Activated T-cell treated with anti-CD3 and anti-CD28 coated beads, Interleukin-2, amount 50 U/mL, for 24 hours (primary cell): ENCODE results near the gene PELI1.
A peak's percentile ranks its signal among the peaks of the same experiment; 100 is the strongest.

Source experiments
- DNase-seq: peaks from one replicate; pipeline ENCODE4 v3.0.0-alpha.2; 2020
- H3K27ac Mint-ChIP-seq: 2 replicates; pipeline ENCODE4 v1.8.0; 2020; ENCODE audit warnings: mild to moderate bottlenecking, mixed read lengths
- H3K27me3 Mint-ChIP-seq: 2 replicates; pipeline ENCODE4 v1.8.0; 2020; ENCODE audit warnings: mixed read lengths
- H3K36me3 Mint-ChIP-seq: 2 replicates; pipeline ENCODE4 v1.8.0; 2020; ENCODE audit warnings: low read depth, mixed read lengths
- H3K4me1 Mint-ChIP-seq: 2 replicates; pipeline ENCODE4 v1.8.0; 2020; ENCODE audit warnings: low read depth, mixed read lengths
- H3K4me3 Mint-ChIP-seq: 2 replicates; pipeline ENCODE4 v1.8.0; 2020; ENCODE audit warnings: mild to moderate bottlenecking, moderate library complexity, mixed read lengths
- H3K9me3 Mint-ChIP-seq: 2 replicates; pipeline ENCODE4 v1.8.0; 2020; ENCODE audit warnings: mixed read lengths

Gene PELI1

GRCh38 chr2:64168201-64168600, 24.0 kb upstream of the PELI1 start:
- peaks cover 10% of the 10 kb centered on the region for H3K4me1 Mint-ChIP-seq
- no peaks in the 10 kb centered on the region for H3K27me3 Mint-ChIP-seq

DNA sequence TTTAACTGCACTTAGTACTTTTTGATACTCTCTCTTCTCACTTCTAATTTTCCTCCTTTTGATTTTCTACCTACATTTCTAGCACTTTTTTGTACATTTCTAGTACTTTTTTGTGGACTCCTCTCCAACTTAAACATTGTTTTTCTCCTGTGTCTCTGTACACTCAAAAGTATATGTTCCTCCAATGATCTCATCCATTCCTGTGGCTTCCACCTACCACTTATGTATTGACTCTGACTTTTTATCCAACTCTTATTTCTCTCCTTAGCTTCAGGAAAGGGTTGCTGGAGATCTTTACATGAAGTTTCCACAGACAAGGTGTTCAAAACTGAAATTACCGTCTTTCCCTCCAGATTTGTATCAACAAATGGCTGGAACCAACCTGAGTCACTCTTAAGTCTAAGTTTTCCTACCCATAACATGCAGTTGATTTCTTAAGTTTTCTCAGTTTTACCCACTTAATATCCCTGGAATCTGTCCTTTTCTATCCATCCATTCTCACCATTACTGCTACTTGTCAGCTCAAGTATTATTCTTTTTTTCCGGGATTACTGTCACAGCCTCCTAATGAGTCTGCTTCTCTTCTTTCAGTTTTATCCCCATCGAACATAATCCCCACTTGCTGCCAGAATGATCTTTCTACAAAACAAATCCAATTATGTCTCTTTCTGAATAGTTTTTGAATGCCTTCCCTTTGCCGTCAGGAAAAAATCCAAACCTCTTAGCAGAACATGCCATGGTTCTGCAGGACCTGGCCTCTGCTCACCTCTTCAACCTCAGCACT, 22.6 kb upstream of the PELI1 start:
- no peaks in the 10 kb centered on the region for H3K9me3 Mint-ChIP-seq
- H3K4me1 Mint-ChIP-seq = peaks cover 6% of the 10 kb centered on the region
- H3K36me3 Mint-ChIP-seq = no peaks in the 10 kb centered on the region
- no peak for DNase-seq
- no peak overlapping the region for H3K27ac Mint-ChIP-seq
- H3K4me3 Mint-ChIP-seq = no peak overlapping the region
- no peaks in the 10 kb centered on the region for H3K27me3 Mint-ChIP-seq

More at GRCh38 chr2:64168201-64168600, 24.0 kb upstream of the PELI1 start:
- no peaks in the 10 kb centered on the region for H3K36me3 Mint-ChIP-seq
- H3K4me3 Mint-ChIP-seq = no peak overlapping the region
- H3K27ac Mint-ChIP-seq = no peak overlapping the region
- H3K9me3 Mint-ChIP-seq = no peaks in the 10 kb centered on the region
- DNase-seq = no peak

GRCh38 chr2:64166212-64166611, 22.0 kb upstream of the PELI1 start:
- no peak overlapping the region for H3K4me3 Mint-ChIP-seq
- no peak overlapping the region for H3K27ac Mint-ChIP-seq
- DNase-seq = no peak
- H3K36me3 Mint-ChIP-seq = no peaks in the 10 kb centered on the region
- H3K9me3 Mint-ChIP-seq = no peaks in the 10 kb centered on the region
- no peaks in the 10 kb centered on the region for H3K27me3 Mint-ChIP-seq
- peaks cover 6% of the 10 kb centered on the region for H3K4me1 Mint-ChIP-seq

- H3K27me3 Mint-ChIP-seq = no peaks in the 10 kb centered on the region
- H3K27ac Mint-ChIP-seq = no peak overlapping the region
- no peaks in the 10 kb centered on the region for H3K9me3 Mint-ChIP-seq
- no peak overlapping the region for H3K4me3 Mint-ChIP-seq
- peaks cover 6% of the 10 kb centered on the region for H3K4me1 Mint-ChIP-seq
- H3K36me3 Mint-ChIP-seq = no peaks in the 10 kb centered on the region
- DNase-seq = no peak
Measured at GRCh38 chr2:64165706-64166105, 21.5 kb upstream of the PELI1 start.

- Mint-ChIP-seq H3K9me3 (no peaks in the 10 kb centered on the region), H3K4me3 (no peak overlapping the region), H3K4me1 (peaks cover 6% of the 10 kb centered on the region), H3K36me3 (no peaks in the 10 kb centered on the region), H3K27me3 (no peaks in the 10 kb centered on the region), H3K27ac (no peak overlapping the region)
- no peak for DNase-seq
Measured at GRCh38 chr2:64164629-64165028, 20.4 kb upstream of the PELI1 start.

- H3K4me1 Mint-ChIP-seq = peaks cover 2% of the 10 kb centered on the region
- no peaks in the 10 kb centered on the region for H3K36me3 Mint-ChIP-seq
- no peaks in the 10 kb centered on the region for H3K27me3 Mint-ChIP-seq
- H3K4me3 Mint-ChIP-seq = no peak overlapping the region
- no peaks in the 10 kb centered on the region for H3K9me3 Mint-ChIP-seq
- no peak overlapping the region for H3K27ac Mint-ChIP-seq
- no peak for DNase-seq
Measured at GRCh38 chr2:64162516-64162915, 18.3 kb upstream of the PELI1 start.

DNA sequence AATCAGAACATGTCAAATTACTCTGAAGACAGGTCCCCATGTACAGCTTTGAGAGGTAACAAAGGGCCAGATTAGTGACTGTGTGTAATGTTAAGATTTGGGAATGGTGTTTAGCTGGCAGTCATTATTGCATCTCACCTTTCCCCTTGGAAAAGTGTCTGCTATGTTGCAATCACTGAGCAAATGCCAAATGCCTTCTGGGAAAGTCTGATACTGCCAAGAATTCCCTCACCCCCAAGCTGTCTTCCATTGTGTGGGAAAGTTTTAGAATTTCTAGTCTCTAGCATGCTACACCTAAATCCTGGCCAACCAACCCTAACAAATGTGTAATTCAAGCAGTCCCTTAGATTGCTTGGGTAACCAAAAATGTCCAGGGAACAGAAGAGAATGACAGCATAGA, 13.6 kb upstream of the PELI1 start:
- H3K9me3 Mint-ChIP-seq = no peaks in the 10 kb centered on the region
- no peaks in the 10 kb centered on the region for H3K4me1 Mint-ChIP-seq
- H3K27me3 Mint-ChIP-seq = no peaks in the 10 kb centered on the region
- H3K36me3 Mint-ChIP-seq = no peaks in the 10 kb centered on the region
- DNase-seq = no peak
- H3K4me3 Mint-ChIP-seq = no peak overlapping the region
- no peak overlapping the region for H3K27ac Mint-ChIP-seq

DNA sequence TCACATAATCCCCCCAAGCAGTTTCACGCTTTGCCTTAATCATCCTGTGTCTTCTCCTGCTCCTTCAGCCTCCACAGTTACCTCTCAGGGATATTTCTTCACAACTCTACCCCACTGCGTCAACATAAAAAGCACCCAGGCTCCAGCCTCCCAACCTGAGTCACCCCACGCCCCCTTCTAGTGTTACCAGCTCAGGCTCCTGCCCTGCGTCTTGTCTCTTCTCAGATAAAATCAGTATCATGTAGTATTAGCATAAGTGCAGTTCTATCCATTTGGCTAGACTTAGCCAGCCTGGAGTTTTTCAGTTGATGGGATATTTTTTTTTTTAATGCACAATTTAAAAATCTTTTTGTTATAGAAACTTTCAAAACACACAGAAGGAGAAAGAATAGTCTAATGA, 9.6 kb upstream of the PELI1 start:
- Mint-ChIP-seq H3K36me3 (no peaks in the 10 kb centered on the region), H3K4me3 (no peak overlapping the region), H3K4me1 (peaks cover 7% of the 10 kb centered on the region), H3K9me3 (no peaks in the 10 kb centered on the region), H3K27ac (no peak overlapping the region), H3K27me3 (no peaks in the 10 kb centered on the region)
- DNase-seq = no peak

GRCh38 chr2:64151476-64151875, 7.3 kb upstream of the PELI1 start:
- Mint-ChIP-seq H3K4me1 (peaks cover 7% of the 10 kb centered on the region), H3K36me3 (no peaks in the 10 kb centered on the region), H3K9me3 (no peaks in the 10 kb centered on the region), H3K4me3 (no peak overlapping the region), H3K27ac (no peak overlapping the region), H3K27me3 (no peaks in the 10 kb centered on the region)
- no peak for DNase-seq

DNA sequence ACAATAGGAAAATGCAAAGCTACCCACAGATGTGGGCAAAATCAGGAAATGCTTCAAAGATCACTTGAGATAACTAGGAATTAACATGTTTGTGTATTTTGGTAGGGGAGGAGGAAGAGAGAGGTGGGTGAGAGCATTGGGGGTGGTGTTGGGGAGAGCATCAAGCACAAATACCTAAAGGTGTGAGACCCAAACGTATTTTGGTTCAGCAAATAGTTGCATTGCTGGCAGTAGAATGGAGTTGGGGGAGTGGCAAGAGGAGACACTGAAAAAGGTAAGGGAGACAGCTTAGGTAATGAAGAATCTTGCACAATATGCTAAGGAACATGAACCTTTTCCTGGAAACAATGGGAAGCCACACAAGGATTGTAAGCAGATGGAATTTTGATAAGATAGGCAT, 1.5 kb upstream of the PELI1 start:
- DNase-seq = no peak
- peaks cover 24% of the 10 kb centered on the region for H3K36me3 Mint-ChIP-seq
- H3K4me1 Mint-ChIP-seq = peaks cover 20% of the 10 kb centered on the region
- no peaks in the 10 kb centered on the region for H3K9me3 Mint-ChIP-seq
- H3K4me3 Mint-ChIP-seq = no peak overlapping the region
- H3K27me3 Mint-ChIP-seq = no peaks in the 10 kb centered on the region
- no peak overlapping the region for H3K27ac Mint-ChIP-seq

DNA sequence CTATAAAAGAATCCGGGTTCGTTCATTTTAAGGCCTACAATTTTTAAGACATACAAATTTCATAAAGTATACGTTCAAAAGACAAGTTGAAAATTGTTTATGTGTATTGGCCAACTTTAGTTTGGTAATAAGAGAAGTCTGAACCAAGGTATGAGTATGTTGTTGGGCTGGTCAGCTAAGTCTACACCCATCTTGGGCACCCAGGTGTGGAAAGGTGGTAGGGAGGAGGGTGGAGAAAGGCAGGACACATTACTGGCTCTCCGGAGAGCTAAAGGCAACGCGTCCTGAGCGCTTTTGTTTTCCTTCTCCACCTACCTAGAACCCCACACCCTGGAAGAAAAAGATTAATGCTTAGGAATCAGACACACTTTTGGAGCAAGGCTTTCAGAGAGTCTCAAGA, 899 bp upstream of the PELI1 start:
- Mint-ChIP-seq H3K9me3 (no peaks in the 10 kb centered on the region), H3K36me3 (peaks cover 29% of the 10 kb centered on the region), H3K4me1 (peaks cover 26% of the 10 kb centered on the region), H3K27me3 (no peaks in the 10 kb centered on the region), H3K4me3 (peak overlapping the region; percentile 75), H3K27ac (no peak overlapping the region)
- DNase-seq = no peak

GRCh38 chr2:64143169-64144056, 807 bp downstream of the PELI1 start:
- Mint-ChIP-seq H3K4me1 (peaks cover 34% of the 10 kb centered on the region), H3K4me3 (peak overlapping the region; percentile 98), H3K27ac (peak overlapping the region; percentile 98), H3K9me3 (no peaks in the 10 kb centered on the region), H3K27me3 (no peaks in the 10 kb centered on the region), H3K36me3 (peaks cover 46% of the 10 kb centered on the region)
- DNase-seq = peak; percentile 65

DNA sequence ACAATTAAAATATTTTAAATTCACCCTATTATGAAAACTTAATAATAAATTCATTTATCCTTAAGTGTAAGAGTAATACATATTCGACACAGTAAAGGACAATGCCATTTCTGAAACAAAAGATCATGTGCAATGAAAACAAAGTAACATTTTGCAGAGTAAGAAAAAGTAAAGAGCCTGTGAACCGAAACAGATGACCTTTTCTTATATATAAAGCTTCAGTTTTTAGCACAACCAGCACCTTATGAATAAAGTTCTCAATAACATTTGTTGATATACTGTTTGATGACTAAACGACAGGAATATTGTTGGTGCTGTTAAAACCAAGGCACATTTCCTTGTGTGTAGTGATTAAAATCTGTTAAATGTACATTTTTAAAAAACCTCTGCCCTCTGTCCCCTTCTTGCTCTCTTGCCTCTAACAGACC, 1.5 kb downstream of the PELI1 start:
- Mint-ChIP-seq H3K27me3 (no peaks in the 10 kb centered on the region), H3K4me1 (peaks cover 40% of the 10 kb centered on the region), H3K9me3 (no peaks in the 10 kb centered on the region), H3K36me3 (peaks cover 52% of the 10 kb centered on the region), H3K27ac (peak overlapping the region; percentile 98), H3K4me3 (peak overlapping the region; percentile 98)
- no peak for DNase-seq

DNA sequence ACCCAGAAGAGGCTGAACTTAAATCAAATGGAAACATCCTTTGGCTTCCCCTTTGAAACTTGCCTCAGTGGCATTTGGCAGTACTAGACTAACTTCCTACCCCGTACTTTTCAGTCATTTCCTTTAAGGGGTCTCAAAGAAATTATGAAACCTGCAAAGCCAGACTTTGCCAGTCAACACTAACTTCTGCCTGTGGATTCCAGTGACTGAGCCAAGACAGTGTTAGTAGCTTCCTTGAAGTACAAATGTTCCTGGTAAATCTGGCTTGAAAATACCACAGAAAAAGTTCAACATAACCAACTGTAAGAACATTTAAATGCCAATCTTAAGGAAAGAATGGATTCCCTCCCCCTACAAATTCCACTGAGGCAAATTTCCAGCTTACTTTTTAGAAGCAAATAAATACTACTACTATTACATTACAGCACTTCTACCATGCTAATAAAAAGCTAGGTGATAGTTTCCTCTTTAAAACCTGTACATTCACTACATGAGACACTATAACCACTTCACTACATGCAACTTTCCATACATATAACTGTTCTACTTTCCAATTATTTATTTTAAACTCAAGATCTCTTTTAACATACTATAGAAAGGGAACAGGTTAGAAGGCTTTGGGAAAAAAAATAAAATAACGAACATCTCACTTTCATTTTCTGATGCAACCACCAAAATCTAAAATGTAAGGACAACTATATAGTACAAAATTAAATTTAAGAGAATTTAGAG, 2.4 kb downstream of the PELI1 start:
- Mint-ChIP-seq H3K36me3 (peaks cover 59% of the 10 kb centered on the region), H3K4me3 (peak overlapping the region; percentile 98), H3K27me3 (no peaks in the 10 kb centered on the region), H3K4me1 (peaks cover 48% of the 10 kb centered on the region), H3K9me3 (no peaks in the 10 kb centered on the region), H3K27ac (peak overlapping the region; percentile 98)
- DNase-seq = no peak
